IPS-15b (cell line): ENCODE data around the gene MACF1.

ENCODE experiments used
- H3K27me3 ChIP-seq: one replicate; pipeline ENCODE4 v1.6.1; 2013; ENCODE audit warnings: low read length; ENCODE audit not compliant: control insufficient read depth, insufficient read depth
- H3K36me3 ChIP-seq: one replicate; pipeline ENCODE4 v1.6.1; 2013; ENCODE audit warnings: low read length; ENCODE audit not compliant: control insufficient read depth, insufficient read depth
- H3K4me1 ChIP-seq: one replicate; pipeline ENCODE4 v1.6.1; 2013; ENCODE audit warnings: mild to moderate bottlenecking, low read length; ENCODE audit not compliant: control insufficient read depth, insufficient read depth
- H3K4me3 ChIP-seq: one replicate; pipeline ENCODE4 v1.5.1; 2013; ENCODE audit warnings: low read depth, low read length
- H3K9ac ChIP-seq: one replicate; pipeline ENCODE4 v1.6.1; 2013; ENCODE audit warnings: low read depth, mild to moderate bottlenecking, low read length
- H3K9me3 ChIP-seq: one replicate; pipeline ENCODE4 v1.6.1; 2013; ENCODE audit warnings: mild to moderate bottlenecking, low read length; ENCODE audit not compliant: control insufficient read depth, insufficient read depth

The MACF1 gene

DNA sequence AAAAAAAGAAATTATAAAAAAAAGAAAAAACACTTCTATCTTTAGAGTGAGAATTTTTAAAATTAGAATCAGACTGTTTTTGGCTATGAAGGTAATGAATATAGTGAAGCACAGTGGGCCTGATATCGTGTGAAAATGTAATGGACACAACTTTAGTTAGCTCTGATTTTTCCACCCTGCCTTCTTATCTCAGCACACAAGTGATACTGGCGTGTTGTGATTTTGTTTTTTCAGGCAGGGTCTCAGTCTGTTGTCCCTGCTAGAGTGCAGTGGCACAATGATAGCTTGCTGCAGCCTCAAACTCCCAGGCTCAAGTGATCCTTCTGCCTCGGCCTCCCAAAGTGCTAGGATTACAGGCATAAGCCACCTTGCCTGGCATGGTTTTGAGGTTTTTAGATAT lies 22.3 kb downstream of the MACF1 start:
- no peaks in the 10 kb centered on the region for H3K9me3 ChIP-seq
- no peak overlapping the region for H3K4me3 ChIP-seq
- no peak overlapping the region for H3K9ac ChIP-seq
- H3K36me3 ChIP-seq = no peaks in the 10 kb centered on the region
- peaks cover 21% of the 10 kb centered on the region for H3K4me1 ChIP-seq
- no peaks in the 10 kb centered on the region for H3K27me3 ChIP-seq

DNA sequence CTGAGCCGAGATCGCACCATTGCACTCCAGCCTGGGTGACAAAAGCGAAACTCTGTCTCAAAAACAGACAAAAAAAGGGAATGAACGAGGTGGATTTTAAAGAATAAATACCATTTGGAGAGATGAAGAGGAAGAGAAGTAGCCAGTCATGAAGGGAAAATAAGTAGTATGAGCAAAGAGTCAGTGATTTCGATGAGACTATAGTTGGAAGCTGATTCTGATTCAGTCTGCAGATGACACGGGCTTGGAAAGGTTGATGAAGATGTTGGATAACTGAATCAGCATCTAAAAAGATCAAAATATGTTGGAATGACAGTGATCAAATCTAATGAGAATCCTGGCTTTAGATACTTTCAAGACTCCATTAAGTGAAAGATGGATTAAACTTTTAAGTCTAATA lies 23.8 kb downstream of the MACF1 start:
- Histone ChIP-seq H3K4me3 (no peak overlapping the region), H3K4me1 (peaks cover 22% of the 10 kb centered on the region)

DNA sequence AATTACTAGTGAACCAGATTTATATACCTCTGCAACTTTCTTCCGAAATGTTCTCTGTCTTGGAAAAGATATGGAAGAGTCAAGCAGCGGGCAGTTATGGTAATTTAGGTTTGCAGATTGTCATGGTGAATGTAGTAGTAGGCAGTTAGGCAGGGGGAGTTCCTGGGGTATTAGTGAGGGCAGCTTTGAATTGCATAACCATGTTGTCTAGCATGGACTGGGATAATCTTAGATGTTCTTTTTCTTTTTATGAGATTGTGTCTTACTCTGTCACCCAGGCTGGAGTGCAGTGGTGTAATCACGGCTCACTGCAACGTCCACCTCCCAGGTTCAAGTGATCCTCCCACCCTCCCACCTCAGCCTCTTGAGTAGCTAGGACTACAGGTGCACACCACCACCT lies 25.0 kb downstream of the MACF1 start:
- Histone ChIP-seq H3K4me3 (no peak overlapping the region), H3K9me3 (no peaks in the 10 kb centered on the region), H3K36me3 (no peaks in the 10 kb centered on the region), H3K9ac (no peak overlapping the region), H3K4me1 (peaks cover 22% of the 10 kb centered on the region), H3K27me3 (no peaks in the 10 kb centered on the region)

More for the DNA sequence above, 23.8 kb downstream of the MACF1 start:
- H3K9me3 ChIP-seq = no peaks in the 10 kb centered on the region
- H3K27me3 ChIP-seq = no peaks in the 10 kb centered on the region
- no peaks in the 10 kb centered on the region for H3K36me3 ChIP-seq
- no peak overlapping the region for H3K9ac ChIP-seq

DNA sequence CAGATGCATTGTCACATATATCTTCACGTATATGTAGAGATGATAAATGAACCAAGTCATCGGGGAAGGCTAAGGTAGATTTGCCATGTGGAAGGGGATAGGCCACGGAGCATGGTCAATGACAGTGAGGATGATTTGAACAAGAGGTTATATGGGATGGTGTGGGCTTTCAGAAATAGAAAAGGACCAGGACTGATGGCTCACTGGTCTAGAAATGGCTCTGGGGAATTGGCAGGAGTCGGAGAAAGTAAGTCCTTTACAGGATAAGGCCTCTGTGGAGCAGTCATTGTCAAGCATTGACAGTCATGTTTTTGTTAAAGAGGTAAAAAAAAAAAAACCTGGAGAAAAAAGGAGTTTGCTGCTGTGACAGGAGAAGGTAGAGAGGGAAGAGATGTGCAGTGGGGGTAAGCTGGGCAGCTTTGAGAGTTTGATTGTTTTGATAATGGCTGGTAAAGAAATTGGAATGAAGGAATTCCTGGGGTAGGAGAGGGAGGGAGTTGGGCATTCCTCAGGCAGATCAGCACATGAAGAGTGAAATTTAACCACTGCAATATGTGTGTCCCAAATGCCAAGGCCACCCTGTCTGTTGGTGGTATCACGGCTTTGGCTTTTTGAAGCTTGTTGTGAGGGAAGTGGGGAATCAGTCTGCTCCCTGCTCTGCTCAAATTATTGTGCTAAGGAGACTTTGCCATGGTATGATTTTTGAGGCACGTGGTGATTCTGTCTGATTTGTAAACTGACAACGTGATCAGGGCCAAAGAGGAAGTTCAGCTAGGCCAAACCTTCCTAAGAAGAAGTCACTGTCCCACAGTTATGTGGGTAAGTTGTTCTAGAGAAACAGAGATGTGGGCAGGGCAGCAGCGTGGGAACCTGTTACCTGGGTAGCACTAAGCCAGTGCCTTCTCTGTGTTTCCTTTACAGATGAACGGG lies 26.0 kb downstream of the MACF1 start:
- no peaks in the 10 kb centered on the region for H3K36me3 ChIP-seq
- H3K4me3 ChIP-seq = no peak overlapping the region
- peaks cover 22% of the 10 kb centered on the region for H3K4me1 ChIP-seq
- H3K9me3 ChIP-seq = no peaks in the 10 kb centered on the region
- H3K27me3 ChIP-seq = no peaks in the 10 kb centered on the region
- H3K9ac ChIP-seq = no peak overlapping the region

DNA sequence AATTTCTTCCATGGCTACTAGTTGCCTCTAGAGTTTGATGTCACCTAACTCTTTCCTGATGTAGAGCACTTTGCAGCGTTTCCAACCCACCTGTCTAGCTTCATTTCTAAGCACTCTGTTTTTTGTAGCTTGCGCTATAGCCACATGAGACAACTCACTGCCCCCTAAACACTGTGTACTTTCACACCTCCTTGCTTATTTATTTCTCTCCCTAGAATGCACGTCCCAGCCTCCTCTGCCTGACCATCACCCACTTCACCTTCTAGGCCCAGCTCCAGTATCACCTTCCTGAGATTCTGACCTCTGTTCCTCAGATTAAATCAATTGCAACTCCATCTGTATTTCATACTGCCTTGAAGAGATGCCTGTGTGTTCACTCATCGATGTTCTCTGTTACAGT lies 32.5 kb downstream of the MACF1 start:
- Histone ChIP-seq H3K9ac (no peak overlapping the region), H3K4me3 (no peak overlapping the region), H3K36me3 (no peaks in the 10 kb centered on the region), H3K9me3 (no peaks in the 10 kb centered on the region), H3K4me1 (peaks cover 2% of the 10 kb centered on the region), H3K27me3 (no peaks in the 10 kb centered on the region)

DNA sequence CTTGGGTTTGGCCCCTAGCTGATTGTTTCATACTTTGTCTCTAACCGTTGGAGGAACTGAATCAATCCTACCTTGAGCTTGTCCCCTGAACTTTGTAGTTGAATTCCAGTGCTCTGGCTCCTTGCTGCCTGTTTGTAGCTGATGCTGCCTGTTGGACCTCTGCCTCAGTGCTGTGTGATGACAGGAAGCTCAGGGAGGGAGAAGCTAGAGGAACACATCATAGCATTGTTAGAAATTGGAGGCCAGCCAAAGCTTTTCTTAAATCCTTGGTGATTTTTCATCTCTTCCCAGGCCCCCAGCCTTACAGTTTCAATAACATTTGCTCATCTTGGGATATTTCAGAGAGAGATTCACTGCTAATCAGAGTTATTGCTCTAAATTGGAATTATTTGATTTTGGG lies 34.0 kb downstream of the MACF1 start:
- Histone ChIP-seq H3K4me1 (no peaks in the 10 kb centered on the region), H3K27me3 (no peaks in the 10 kb centered on the region), H3K9ac (no peak overlapping the region), H3K4me3 (no peak overlapping the region), H3K9me3 (no peaks in the 10 kb centered on the region), H3K36me3 (no peaks in the 10 kb centered on the region)

DNA sequence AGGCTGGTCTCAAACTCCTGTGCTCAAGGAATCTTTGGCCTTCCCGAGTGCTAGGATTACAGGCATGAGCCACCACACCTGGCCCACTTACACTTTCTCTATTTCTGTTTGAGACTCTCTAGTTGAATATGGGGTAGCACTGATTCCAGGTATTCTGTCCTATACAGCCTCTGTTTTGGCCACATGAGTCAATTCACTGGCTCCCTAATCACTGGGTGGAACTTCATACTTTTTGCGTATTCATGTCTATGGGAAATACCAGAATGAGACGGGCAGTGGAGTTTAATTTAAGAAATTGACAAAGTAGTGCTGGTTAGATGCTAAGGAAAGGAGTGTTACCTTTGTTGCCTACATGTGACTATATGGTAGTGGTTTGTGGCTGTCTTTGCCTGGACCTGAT lies 35.5 kb downstream of the MACF1 start:
- Histone ChIP-seq H3K9me3 (no peaks in the 10 kb centered on the region), H3K9ac (no peak overlapping the region), H3K36me3 (no peaks in the 10 kb centered on the region), H3K4me1 (no peaks in the 10 kb centered on the region), H3K4me3 (no peak overlapping the region), H3K27me3 (no peaks in the 10 kb centered on the region)

DNA sequence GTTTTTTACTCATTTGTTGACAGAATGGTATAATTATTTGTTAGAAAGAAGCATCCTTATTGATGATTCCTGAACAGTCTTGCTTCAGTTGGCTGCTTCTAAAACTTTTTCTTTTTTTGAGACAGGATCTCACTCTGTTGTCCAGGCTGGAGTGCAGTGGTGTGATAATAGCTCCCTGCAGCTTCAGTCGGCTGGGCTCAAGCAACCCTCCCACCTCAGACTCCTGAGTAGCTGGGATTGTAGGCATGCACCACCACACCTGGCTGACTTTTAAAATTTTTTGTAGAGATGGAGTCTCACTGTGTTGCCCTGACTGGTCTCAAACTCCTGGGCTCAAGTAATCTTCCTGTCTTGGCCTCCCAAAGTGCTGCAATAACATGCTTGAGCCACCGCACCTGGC lies 38.8 kb downstream of the MACF1 start:
- Histone ChIP-seq H3K36me3 (no peaks in the 10 kb centered on the region), H3K9ac (no peak overlapping the region), H3K4me1 (no peaks in the 10 kb centered on the region), H3K4me3 (no peak overlapping the region), H3K27me3 (no peaks in the 10 kb centered on the region), H3K9me3 (no peaks in the 10 kb centered on the region)

DNA sequence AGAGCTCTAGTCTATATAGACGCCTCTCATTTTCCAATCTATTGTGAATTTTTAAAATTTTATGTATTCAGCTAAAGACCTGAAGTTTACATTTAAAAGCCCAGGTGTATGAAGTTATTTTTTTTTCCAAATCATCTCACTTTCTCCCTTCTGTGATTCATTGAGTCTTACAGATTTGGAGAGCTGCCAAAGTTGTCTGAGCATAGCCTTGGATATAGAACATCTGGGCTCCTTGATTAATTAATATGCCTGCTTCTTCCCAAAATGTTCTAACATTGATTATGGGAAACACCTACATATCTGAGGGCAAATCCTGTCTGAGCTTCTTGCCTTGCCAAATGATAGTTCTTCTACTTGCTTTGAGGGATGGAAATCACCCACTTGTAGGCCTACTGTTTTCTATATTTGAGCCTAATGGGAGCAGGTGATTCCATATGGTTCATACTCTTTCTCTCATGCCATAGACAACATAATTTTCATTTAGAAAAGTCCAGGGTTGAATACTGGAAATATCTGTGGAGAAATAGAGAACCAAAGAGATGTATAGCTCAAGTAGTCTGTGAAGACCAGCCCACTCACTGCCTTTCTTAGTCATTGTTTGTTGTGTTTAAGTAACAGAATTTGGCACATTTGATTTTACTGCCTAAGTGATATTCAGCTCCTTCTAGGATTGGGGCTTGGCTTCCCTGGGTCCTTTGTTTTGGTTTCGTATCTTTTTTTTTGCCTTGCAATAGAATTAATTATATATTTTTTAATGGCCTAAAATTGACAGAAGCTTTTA lies 46.2 kb downstream of the MACF1 start:
- Histone ChIP-seq H3K36me3 (no peaks in the 10 kb centered on the region), H3K4me3 (no peak overlapping the region), H3K9ac (no peak overlapping the region), H3K9me3 (no peaks in the 10 kb centered on the region), H3K27me3 (no peaks in the 10 kb centered on the region), H3K4me1 (no peaks in the 10 kb centered on the region)

DNA sequence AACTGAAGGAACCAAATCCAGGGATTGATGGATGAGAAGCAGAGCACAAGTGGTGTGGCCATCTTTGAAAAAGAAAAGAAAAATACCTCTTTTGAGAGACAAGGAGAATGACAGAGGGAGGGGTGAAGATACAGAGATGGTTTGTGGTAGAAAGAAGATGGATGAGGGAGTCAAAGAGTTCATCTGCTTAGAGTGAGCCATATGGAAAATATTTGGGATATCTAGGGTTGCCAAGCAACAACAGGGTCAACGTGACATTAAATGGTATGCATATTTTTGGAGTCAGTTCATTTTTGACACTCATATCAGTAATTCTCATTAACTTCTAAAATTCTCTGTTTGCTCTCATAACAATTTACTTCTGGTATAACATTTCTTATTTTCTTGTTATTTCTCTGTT lies 50.7 kb downstream of the MACF1 start:
- Histone ChIP-seq H3K9me3 (no peaks in the 10 kb centered on the region), H3K4me3 (no peak overlapping the region), H3K4me1 (no peaks in the 10 kb centered on the region), H3K27me3 (no peaks in the 10 kb centered on the region), H3K9ac (no peak overlapping the region), H3K36me3 (no peaks in the 10 kb centered on the region)

DNA sequence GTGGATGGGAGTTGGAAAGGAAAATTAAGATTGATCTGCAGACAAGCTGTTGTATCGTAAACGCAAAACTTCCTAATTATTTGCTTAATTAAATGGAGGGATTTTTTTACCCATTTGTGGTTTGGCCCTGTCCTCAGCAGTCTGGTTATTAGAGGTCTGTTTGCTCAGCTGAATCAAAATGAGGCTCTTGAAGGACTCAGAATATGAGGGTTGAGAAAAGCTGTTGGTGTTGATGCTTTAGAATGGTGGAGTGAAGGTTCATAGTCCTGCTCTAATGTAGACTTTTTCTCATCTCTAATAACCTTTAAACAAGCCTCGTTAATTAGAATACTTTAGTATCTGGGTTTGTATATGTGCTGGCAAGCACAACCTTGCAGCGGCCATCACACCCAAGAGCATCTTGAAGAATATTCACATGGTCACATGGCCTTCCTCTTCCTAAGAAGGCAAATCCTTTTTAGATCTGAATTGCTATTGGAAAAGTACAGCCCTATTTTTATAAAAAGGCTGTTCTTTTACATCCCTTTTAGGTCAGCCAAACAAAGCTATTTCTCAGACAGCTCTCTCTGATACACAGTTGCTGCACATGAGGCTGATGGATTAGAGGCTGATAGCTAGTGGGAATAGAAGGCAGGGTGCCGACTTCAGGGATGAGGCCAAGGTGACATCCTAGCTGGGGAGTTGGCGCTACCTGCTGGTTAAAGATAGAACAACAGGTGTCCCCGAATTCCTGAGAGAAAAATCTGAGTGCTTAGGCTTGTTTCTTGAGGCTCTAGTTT lies 53.8 kb downstream of the MACF1 start:
- Histone ChIP-seq H3K4me3 (no peak overlapping the region), H3K36me3 (no peaks in the 10 kb centered on the region)

More for the DNA sequence above, 53.8 kb downstream of the MACF1 start:
- Histone ChIP-seq H3K9ac (no peak overlapping the region), H3K27me3 (no peaks in the 10 kb centered on the region), H3K9me3 (no peaks in the 10 kb centered on the region), H3K4me1 (no peaks in the 10 kb centered on the region)
